Neural progenitor cell (in vitro differentiated cells): ENCODE results near the gene ELMOD2.

ENCODE experiments used
- CTCF ChIP-seq: fragments of 200-600 bp; sonication (generic); IDR thresholded peaks from 2 replicates; pipeline ENCODE4 v1.5.1; 2017; ENCODE audit warnings: antibody characterized with exemption, mild to moderate bottlenecking
- EZH2 ChIP-seq: fragments of 200-600 bp; sonication (generic); IDR thresholded peaks from 2 replicates; pipeline ENCODE4 v1.6.1; 2017; ENCODE audit warnings: antibody characterized with exemption, mild to moderate bottlenecking, moderate library complexity

- TF ChIP-seq EZH2 (no peak), CTCF (no peak)
These were observed 19.7 kb upstream of the ELMOD2 start for GRCh38 chr4:140504261-140504660.
